ENCODE results near the gene TM6SF1. TPM values are rescaled to one million over a fixed set of nuclear protein-coding genes. Genes with fewer than 3 reads are reported as not detected.

The TM6SF1 gene
- total RNA-seq, 1 experiment from 2014 or later = 0.79 TPM

DNA sequence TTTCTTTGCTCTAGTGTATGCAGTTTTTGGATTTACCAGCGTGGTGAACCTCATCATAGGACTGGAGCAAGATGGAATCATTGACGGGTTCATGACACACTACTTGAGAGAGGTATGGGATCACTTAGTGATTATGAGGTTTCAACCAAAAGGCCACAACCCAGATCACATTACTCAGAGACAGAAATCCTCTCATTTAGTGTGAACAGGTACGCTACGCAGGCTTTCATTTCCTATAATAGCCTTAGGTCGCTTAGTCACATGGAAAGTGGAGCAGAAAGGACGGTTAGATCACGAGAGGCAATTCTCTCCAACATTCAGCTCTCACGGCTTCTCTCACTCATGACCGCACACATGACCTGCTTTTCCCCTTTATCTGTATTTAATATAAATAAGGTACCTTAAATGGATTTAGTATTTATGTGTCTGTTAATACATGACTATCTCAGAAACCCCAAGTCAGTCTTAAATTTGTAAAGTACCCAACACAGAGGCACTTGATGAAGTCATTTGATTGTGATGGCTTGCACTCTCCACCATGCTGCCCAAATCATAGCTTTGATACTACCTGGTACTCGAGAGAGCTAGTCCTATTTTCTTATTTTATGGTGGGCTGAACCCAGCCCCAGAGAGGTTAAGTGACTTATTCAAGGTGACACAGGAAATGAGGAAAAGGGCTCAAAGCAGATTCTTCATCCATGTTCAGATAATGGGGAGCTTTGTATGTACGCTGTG, 8.6 kb downstream of the TM6SF1 start:
- Mint-ChIP-seq H3K4me1 (peaks cover 4% of the 10 kb centered on the region; the same call in 1 of the 2 replicates), H3K27ac (no peak overlapping the region), H3K36me3 (no peaks in the 10 kb centered on the region), H3K9me3 (peaks cover 10% of the 10 kb centered on the region), H3K4me3 (no peak overlapping the region), H3K27me3 (ENCODE audit: low read depth) (peaks cover 3% of the 10 kb centered on the region)
- POLR2A ChIA-PET = no interaction called here
- ATAC-seq (no peak), DNase-seq (ENCODE audit: low spot score) (no peak)
- CTCF ChIA-PET = no interaction called here
- no peak for TF ChIP-seq NR1H2 (CRISPR knock-in tag; IDR thresholded peaks at IDR 0.05)

DNA sequence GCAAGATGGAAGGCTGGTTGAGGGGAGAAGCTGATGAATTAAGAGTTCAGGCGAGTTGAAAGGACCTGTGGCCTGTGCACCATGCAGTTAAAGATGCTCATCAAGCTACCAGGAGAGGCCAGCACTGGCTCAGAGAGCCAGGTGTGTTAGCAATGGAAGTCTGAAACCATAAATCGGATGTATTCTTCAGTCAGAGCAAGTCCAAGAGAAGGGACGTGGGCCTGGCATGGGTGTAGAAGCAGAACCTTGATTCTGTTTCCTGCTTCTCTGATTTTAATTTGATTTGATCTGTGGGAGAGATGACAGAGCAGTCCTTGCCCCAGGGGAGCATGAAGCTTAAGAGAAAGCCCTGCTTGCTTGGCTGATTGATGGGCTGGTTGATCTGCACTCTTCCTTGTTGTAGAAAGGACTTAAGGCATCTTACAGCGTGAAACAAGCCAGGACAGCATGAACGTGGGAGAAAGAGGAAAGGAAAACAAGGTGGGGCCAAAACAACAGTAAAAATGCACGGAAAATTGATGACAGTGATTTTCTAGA, 10.9 kb downstream of the TM6SF1 start:
- Mint-ChIP-seq H3K27ac (no peak overlapping the region), H3K4me3 (no peak overlapping the region), H3K36me3 (no peaks in the 10 kb centered on the region), H3K4me1 (peaks cover 4% of the 10 kb centered on the region; the same call in 1 of the 2 replicates), H3K27me3 (ENCODE audit: low read depth) (no peaks in the 10 kb centered on the region), H3K9me3 (no peaks in the 10 kb centered on the region)
- DNase-seq (ENCODE audit: low spot score) = no peak
- CTCF ChIA-PET = interaction anchor here (0.6 kb wide), 1 partner anchor 268 kb away, joined by 3 read pairs; no protein-coding TSS in a partner anchor
- TF ChIP-seq, protein P1, sequence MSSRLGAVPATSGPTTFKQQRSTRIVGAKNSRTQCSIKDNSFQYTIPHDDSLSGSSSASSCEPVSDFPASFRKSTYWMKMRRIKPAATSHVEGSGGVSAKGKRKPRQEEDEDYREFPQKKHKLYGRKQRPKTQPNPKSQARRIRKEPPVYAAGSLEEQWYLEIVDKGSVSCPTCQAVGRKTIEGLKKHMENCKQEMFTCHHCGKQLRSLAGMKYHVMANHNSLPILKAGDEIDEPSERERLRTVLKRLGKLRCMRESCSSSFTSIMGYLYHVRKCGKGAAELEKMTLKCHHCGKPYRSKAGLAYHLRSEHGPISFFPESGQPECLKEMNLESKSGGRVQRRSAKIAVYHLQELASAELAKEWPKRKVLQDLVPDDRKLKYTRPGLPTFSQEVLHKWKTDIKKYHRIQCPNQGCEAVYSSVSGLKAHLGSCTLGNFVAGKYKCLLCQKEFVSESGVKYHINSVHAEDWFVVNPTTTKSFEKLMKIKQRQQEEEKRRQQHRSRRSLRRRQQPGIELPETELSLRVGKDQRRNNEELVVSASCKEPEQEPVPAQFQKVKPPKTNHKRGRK (CRISPR knock-in tag; IDR thresholded peaks at IDR 0.05; ENCODE audit: borderline replicate concordance) = no peak
- TF ChIP-seq, protein P2, sequence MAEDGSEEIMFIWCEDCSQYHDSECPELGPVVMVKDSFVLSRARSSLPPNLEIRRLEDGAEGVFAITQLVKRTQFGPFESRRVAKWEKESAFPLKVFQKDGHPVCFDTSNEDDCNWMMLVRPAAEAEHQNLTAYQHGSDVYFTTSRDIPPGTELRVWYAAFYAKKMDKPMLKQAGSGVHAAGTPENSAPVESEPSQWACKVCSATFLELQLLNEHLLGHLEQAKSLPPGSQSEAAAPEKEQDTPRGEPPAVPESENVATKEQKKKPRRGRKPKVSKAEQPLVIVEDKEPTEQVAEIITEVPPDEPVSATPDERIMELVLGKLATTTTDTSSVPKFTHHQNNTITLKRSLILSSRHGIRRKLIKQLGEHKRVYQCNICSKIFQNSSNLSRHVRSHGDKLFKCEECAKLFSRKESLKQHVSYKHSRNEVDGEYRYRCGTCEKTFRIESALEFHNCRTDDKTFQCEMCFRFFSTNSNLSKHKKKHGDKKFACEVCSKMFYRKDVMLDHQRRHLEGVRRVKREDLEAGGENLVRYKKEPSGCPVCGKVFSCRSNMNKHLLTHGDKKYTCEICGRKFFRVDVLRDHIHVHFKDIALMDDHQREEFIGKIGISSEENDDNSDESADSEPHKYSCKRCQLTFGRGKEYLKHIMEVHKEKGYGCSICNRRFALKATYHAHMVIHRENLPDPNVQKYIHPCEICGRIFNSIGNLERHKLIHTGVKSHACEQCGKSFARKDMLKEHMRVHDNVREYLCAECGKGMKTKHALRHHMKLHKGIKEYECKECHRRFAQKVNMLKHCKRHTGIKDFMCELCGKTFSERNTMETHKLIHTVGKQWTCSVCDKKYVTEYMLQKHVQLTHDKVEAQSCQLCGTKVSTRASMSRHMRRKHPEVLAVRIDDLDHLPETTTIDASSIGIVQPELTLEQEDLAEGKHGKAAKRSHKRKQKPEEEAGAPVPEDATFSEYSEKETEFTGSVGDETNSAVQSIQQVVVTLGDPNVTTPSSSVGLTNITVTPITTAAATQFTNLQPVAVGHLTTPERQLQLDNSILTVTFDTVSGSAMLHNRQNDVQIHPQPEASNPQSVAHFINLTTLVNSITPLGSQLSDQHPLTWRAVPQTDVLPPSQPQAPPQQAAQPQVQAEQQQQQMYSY (CRISPR knock-in tag; IDR thresholded peaks at IDR 0.05) = no peak
- TF ChIP-seq RORB (CRISPR knock-in tag; IDR thresholded peaks at IDR 0.05) (no peak), CREM (CRISPR knock-in tag; IDR thresholded peaks at IDR 0.05) (no peak)
- TF ChIP-seq, protein P3, sequence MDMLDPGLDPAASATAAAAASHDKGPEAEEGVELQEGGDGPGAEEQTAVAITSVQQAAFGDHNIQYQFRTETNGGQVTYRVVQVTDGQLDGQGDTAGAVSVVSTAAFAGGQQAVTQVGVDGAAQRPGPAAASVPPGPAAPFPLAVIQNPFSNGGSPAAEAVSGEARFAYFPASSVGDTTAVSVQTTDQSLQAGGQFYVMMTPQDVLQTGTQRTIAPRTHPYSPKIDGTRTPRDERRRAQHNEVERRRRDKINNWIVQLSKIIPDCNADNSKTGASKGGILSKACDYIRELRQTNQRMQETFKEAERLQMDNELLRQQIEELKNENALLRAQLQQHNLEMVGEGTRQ (CRISPR knock-in tag; IDR thresholded peaks at IDR 0.05) = no peak
- TF ChIP-seq, protein P4, sequence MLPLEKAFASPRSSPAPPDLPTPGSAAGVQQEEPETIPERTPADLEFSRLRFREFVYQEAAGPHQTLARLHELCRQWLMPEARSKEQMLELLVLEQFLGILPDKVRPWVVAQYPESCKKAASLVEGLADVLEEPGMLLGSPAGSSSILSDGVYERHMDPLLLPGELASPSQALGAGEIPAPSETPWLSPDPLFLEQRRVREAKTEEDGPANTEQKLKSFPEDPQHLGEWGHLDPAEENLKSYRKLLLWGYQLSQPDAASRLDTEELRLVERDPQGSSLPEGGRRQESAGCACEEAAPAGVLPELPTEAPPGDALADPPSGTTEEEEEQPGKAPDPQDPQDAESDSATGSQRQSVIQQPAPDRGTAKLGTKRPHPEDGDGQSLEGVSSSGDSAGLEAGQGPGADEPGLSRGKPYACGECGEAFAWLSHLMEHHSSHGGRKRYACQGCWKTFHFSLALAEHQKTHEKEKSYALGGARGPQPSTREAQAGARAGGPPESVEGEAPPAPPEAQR (CRISPR knock-in tag; IDR thresholded peaks at IDR 0.05) = no peak
- TF ChIP-seq, protein P5, sequence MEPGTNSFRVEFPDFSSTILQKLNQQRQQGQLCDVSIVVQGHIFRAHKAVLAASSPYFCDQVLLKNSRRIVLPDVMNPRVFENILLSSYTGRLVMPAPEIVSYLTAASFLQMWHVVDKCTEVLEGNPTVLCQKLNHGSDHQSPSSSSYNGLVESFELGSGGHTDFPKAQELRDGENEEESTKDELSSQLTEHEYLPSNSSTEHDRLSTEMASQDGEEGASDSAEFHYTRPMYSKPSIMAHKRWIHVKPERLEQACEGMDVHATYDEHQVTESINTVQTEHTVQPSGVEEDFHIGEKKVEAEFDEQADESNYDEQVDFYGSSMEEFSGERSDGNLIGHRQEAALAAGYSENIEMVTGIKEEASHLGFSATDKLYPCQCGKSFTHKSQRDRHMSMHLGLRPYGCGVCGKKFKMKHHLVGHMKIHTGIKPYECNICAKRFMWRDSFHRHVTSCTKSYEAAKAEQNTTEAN (CRISPR knock-in tag; IDR thresholded peaks at IDR 0.05) = no peak
- TF ChIP-seq, protein P6, sequence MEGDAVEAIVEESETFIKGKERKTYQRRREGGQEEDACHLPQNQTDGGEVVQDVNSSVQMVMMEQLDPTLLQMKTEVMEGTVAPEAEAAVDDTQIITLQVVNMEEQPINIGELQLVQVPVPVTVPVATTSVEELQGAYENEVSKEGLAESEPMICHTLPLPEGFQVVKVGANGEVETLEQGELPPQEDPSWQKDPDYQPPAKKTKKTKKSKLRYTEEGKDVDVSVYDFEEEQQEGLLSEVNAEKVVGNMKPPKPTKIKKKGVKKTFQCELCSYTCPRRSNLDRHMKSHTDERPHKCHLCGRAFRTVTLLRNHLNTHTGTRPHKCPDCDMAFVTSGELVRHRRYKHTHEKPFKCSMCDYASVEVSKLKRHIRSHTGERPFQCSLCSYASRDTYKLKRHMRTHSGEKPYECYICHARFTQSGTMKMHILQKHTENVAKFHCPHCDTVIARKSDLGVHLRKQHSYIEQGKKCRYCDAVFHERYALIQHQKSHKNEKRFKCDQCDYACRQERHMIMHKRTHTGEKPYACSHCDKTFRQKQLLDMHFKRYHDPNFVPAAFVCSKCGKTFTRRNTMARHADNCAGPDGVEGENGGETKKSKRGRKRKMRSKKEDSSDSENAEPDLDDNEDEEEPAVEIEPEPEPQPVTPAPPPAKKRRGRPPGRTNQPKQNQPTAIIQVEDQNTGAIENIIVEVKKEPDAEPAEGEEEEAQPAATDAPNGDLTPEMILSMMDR (IDR thresholded peaks at IDR 0.05) = no peak
- POLR2A ChIA-PET = no interaction called here
- ATAC-seq = no peak
